ENCODE results near the gene CYSRT1.

The CYSRT1 gene

DNA sequence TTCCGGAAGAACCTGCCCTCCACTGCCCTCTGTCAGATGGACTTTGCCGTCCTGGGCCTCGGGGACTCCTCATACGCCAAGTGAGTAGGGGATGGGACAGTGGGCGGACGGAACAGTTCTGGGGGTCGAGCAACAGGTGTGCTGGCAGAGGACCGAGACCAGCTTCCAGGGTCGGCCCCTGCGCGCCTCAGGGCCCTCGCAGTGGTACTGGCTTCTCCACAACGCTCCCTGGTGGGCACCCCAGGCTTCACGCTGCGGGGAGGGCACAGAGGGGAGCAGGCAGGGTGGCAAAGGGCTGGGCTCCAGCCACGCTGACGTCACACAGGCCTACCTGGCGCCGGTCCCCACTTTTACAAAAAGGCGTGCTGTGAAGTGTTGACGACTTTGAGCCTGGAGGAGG lies 12.5 kb upstream of the CYSRT1 start:
- no peak for DNase-seq (ENCODE audit: low read depth)

DNA sequence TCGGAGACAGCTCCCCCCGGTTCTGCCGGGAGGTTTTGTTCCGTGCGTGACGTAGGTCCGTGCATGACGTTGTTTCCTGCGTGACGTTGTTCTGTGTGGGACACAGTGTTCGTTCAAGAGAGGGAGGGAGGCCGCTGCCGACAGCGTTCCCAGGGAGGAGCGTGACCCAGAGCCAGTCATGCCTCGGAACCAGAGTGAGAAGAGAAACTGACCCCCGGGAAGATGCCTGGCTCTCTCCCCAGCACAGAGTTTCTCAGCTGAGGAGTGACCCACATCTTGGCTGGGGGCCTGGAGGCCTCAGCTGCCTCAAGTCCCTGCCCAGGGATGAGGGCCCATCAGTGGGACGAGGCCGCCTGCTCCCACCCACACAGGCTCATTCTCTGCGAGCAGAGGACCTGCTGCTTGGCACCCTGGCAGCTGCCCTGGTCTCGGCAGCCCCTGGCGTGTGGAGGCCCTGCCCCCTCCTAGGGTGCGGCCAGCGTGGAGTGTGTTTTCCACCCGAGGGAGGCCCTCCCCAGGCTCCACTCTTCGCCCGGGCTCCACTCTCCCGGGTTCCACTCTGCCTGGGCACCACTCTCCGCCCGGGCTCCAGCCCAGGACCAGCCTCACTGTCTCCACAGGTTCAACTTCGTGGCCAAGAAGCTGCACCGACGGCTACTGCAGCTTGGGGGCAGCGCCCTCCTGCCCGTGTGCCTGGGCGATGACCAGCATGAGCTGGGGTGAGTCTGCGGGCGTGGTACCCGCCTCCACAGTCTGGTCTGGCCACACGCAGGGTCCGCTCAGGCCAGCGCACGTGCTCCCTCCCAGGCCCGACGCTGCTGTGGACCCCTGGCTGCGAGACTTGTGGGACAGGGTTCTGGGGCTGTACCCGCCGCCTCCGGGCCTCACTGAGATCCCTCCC lies 11.6 kb upstream of the CYSRT1 start:
- no peak for DNase-seq (ENCODE audit: low read depth)

DNA sequence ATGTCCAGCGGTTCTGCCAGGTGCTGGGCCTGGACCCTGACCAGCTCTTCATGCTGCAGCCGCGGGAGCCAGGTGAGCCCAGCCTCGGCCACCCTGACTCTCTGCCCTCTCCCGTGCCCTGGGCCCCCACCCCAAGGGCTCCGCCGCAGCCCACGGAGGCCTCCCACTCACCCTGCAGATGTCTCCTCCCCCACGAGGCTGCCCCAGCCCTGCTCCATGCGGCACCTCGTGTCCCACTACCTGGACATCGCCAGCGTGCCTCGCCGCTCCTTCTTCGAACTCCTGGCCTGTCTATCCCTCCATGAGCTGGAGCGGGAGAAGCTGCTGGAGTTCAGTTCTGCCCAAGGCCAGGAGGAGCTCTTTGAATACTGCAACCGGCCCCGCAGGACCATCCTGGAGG lies 10.4 kb upstream of the CYSRT1 start:
- DNase-seq (ENCODE audit: low read depth) = no peak

DNA sequence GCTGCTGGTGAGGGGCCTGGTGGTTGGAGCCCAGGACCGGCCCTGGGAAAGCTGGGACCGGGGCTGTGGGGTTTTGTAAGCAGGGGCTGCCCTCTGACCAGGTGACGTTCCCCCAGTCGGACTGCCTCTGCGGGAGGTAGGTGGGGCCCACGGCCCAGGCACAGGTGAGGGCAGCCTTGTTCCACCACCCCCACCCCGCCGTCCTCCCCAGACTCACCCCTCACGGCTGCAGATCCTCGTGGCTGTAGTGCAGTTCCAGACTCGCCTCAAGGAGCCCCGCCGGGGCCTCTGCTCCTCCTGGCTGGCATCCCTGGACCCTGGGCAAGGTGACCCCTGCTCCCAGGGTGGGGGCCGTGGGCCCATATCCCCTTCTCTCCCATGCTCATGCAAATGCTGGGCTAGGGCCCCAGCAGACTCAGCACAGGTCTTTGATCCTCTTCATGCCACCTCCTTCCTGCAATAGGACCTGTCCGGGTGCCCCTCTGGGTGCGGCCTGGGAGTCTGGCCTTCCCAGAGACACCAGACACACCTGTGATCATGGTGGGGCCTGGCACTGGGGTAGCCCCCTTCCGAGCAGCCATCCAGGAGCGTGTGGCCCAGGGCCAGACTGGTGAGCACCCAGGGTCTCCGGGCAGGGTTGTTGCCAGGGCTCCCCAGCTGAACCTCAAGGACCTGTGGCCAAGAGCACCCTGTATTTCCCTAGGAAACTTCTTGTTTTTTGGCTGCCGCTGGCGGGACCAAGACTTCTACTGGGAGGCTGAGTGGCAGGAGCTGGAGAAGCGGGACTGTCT lies 9.6 kb upstream of the CYSRT1 start:
- DNase-seq (ENCODE audit: low read depth) = no peak

DNA sequence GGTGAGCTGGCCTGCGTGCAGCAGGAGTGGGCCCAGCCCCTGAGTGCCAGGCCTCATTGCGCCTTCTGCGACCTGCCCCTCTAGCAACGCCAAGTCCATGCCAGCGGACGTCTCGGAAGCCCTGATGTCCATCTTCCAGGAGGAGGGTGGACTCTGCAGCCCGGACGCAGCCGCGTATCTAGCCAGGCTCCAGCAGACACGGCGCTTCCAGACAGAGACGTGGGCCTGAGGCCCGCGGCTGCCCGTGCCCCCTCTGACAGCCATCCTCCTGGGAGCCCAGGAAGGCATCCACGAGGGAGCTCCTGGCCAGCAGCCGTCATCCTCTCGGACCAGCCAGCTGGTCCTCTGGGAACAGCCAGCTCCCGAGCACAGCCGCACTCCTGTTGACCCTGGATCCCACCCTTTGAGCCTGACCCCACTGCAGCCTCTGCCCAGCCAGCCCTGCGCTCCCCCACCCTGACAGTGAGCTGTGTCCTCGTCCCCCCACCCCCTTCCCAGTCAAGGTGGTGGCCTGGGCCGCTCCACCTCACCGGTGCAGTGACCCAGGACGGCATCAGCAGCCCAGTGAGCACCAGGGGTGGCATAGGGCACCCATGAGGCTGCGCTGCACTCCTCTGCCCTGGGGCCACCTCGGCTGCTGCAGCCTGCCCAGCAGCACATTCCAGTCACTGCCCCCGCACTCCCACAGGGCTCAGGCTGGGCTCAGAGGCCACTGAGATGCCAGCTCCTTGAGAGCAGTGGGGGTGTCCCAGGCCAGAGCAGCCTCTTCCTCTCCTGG lies 8.6 kb upstream of the CYSRT1 start:
- DNase-seq (ENCODE audit: low read depth) = no peak

DNA sequence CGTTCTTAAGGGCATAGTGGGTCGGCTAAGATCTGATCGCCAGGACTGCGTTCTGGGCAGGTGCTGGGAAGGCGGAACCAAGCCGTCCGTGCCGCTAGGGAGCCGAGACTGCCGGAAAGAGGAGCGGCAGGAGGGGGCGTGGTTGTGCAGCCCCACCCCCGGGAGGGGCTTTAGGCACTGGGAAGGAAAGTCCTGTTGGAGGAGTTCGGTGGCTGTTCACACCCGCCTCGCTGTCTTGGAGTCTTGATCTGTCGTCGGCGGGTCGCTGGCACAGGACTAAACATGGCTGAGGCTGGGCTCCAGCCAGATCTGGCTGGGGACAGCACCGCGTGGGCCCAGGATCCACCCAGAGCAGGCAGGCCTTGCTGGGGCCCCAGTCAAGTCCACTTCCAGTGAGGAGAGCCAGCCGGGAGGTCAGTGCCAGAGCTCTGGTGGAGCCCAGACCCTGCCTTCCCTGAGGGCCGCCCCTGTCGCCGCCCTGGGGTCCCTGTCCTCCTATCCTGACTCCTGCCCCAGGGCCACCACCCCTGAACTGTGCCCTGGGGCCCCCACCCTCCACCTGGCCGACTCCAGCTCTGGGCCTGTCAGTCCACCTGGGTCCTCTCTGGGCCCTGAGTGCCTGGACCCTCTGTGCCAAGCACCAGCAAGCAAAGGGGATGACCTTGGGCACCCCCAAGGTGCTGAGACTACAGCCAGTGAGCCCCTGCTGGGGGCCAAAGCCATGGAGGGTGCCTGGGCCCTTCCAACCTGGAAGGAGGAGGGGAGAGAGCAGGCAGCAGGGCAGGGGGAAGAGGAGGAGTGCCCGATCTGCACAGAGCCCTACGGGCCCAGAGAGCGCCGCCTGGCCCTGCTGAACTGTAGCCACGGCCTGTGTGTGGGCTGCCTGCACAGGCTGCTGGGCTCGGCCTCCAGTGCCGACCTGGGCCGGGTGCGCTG lies 7.4 kb upstream of the CYSRT1 start:
- peak; percentile 53 for DNase-seq (ENCODE audit: low read depth)

DNA sequence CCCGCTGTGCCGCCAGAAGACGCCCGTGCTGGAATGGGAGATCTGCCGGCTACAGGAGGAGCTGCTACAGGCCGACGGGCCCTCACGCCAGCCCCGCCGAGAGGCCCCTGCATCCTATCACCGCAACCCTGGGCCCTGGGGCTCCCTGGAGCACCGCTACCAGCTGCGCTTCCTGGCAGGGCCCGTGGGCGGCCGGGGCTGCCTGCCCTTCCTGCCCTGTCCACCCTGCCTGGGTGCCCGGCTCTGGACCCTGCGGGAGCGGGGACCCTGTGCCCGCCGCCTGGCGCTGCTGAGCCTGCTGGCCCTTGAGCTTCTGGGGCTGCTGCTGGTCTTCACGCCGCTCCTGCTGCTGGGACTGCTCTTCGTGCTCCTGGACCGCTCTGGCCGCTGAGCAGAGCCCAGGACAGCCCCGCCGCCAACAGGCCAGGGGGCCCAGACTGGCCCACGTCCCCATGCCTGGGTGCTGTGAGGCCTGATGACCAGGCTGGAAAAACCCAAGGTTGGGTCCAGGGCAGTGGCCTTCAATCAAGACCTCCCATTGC lies 6.7 kb upstream of the CYSRT1 start:
- DNase-seq (ENCODE audit: low read depth) = no peak

DNA sequence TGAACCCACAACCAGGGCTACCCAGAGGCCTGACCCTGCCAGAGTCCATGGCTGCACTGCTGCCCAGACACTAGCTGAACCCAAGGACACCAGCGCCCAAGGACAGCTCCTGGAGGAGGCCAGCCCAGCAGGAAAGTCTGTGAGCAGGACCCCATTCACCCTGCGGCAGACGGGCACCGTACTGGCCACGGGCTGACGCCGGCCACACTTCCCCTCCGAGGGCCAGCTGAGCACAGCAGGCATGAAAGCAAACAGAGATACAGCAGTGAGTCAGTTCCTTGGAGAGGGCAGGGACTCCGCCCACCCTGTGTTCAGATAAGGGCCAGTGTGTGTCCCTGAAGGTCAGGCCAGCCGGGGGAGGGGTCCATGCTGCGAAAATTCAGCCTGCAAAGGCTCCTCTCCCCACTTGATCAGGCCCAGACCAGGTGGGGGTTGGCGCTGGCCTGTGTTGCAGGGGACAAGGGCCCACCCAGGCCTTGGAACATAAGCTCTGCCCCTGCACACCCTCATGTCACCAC lies 6.2 kb upstream of the CYSRT1 start:
- peak; percentile 78 for DNase-seq (ENCODE audit: low read depth)

DNA sequence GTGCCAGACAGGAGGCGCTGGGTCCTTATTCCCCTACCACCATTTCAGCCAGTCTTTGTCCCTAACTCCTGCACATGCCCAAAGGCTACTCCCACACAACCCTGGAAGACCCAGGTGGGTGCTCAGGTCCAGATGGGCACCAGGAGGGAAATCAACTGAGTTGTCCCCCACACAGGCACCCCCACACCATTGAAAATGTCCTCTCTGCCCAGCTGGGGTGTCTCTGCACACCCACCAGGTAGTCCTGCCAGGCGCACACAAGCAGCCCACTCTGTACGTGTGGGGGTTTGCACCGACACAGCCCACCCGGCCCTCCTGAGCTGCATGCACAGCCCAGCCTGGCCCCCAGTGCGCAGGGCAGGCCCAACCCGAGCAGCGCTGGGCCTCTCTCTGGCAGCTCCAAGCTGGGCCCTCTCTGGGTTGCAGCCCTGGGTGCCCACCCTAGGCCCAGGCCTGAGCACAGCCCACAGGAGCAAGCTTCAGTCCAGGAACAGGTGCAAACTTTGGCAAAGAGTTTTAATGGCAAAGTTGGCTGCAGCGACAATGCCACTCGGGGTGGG lies 5.1 kb upstream of the CYSRT1 start:
- DNase-seq (ENCODE audit: low read depth) = no peak

DNA sequence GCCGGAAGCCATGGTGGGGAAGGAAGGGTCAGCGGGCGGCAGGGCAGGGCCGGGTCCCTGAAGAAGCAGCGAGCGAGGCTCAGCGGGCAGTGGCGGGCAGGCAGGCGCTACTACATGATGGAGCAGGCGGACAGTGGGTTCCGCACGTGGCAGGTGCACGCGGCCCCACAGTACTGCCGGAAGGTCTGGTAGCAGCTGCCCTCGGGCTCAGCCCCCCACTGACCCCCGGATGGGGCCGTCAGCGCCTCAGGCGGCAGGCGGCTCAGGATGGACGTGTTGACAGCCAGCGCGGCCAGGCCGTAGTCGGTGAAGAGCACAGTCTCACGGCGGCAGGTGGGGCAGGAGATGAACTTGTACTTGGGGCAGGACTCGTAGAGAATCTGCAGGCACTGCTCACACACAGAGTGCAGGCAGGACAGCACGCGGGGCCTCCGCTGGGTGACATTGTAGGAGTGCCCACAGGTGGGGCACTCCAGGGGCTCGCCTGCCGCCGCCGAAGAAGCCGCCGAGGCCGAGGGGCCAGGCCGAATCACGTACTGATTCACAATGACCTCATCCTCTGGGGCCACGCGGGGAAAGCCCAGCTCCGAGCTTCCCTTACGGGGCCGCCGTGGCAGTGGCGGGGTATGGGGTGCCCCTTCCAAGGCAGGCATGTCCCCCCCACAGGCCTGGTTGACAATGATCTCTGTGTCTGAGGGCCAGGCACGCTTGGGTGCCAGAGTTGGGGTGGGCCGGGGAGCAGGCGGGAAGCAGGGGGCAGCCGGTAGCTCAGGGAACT lies 4.5 kb upstream of the CYSRT1 start:
- no peak for DNase-seq (ENCODE audit: low read depth)

DNA sequence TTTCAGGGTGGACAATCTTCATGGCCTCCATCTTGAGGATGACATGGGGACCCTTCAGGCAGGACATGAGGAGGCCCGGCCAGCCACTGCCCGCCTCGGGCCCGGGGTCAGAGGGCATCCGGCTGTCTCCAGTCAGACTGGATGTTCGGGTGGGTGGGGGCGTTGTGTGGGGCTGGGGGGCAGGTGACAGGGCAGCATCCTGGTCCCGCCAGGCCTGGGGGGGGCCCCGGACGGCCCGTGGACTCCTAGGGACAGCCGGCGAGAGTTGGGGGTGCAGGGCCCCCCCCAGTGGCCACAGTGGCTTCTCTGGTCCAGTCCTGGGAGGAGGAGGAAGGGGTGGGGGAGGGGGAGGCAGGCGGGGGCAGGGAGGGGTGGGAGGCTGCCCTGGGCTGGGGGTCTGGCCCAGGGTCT lies 3.9 kb upstream of the CYSRT1 start:
- no peak for DNase-seq (ENCODE audit: low read depth)

DNA sequence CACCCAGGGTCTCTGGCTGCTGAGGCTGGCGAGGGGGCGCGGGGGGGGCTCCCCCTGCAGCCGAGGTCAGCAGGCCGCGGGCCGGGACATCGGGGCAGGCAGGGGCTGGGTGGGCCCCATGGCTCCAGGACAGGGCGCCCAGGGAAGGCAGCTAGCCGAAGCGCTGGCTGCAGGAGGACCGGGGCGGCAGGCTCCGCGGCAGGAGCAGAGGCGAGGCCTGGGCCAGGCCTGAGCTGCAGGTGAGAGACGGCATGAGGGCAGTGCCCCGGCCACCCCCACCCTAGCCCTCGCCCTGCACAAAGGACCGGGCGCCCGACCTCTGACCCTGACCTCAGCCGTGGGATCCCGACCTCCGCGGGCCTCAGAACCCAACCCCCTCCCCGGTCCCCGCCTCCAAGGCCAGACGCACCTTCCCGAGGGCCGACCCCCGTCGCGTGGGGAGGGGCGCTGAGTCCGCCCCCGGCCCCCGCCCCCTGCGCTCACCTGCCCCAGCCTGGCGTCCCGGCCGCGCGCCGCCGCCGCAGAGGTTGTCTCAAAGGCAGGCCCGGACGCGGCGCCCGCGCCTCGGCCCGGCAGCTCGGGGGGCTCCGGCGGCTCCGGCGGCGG lies 3.4 kb upstream of the CYSRT1 start:
- no peak for DNase-seq (ENCODE audit: low read depth)

DNA sequence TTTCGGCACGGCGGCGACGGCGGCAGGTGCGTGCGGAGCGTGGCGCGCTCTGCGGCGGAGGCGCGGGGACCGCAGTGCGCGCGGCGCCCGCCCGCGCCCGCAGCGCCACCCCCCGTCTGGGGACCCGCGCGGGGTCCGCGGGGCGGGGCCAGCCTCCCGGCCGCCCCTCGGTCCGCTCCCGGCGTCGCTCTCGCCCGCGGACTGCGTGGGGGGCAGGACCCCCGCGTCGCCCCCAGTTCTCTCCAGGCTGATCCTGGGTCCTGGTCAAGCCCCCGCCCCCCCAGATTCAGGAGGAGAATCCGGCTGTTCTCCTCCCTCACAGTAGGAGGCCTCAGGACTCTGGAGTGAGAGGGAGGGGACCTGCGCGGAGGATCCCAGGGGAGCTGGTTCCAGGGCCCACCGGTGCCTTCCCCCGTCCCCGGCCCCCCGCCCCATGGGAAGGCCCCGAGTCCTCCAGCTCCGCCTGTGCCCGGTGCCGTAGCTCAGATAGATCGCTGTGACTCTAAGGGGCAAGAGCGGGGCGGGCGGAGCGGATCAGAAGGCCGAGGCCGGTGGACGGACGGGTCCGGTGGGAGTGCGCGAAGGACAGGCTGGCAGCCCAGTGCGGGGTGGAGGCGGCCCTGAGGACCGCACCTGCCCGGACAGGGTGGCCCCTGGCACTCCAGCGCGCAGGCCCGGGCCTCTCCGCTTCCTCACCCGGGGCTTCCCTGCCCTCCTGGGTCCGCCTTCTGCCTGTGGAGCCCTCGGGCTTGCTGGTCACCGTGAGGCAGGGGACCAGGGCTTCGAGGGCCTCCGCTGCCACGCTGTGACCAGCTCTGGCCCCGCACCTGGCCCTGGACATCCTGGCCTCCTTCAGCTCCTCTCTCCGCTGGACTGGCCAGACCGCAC lies 2.5 kb upstream of the CYSRT1 start, which contains the start of gene RNF208:
Gene RNF208 (minus strand): TSS at position 51 of the 888 bp plus-strand sequence. CDS start 1,028 bp downstream, outside the sequence.
- DNase-seq (ENCODE audit: low read depth) = no peak

DNA sequence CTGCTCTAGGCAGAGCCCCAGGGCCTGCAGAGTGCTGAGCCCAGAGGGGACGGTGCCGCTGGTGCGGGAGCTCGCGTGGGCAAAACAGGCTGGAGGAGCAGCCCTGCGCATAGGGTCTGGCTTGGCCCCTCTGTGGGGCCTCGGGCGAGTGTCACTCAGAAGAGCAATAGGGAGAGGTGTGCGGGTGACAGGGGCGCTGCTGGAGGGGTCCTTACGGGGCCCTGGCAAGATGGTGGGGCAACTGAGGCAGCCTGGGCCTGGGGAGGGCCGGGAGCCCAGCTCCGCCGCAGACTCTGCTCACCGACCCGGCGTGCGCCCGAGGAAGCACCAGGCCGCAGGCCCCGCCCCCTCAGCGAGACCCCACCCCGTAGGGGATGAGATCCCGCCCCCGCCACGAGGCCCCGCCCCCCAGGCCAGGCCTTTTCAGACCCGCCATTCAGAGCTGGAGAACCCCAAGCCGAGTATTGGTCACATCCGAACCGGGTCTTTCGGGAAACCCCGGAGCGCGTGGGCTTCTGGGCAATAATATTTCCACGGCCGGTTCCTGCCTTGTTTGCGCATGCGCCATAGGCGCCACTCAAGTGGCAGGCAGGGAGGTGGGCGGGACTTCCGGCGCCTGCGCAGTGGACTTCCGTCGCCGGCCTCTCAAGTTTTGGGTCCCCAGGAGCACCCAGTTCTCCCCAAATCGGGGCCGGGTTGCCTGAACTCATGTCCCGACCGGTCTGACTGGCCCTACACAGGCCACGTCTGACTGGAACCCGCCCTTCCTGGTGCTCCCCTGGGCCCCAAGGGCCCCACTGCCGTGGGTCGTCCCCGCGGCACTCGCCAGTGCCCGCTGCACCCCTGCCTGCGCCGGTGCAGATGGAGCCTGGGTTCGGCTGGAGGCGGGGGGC lies 1.6 kb upstream of the CYSRT1 start:
- peak; percentile 96 for DNase-seq (ENCODE audit: low read depth)

DNA sequence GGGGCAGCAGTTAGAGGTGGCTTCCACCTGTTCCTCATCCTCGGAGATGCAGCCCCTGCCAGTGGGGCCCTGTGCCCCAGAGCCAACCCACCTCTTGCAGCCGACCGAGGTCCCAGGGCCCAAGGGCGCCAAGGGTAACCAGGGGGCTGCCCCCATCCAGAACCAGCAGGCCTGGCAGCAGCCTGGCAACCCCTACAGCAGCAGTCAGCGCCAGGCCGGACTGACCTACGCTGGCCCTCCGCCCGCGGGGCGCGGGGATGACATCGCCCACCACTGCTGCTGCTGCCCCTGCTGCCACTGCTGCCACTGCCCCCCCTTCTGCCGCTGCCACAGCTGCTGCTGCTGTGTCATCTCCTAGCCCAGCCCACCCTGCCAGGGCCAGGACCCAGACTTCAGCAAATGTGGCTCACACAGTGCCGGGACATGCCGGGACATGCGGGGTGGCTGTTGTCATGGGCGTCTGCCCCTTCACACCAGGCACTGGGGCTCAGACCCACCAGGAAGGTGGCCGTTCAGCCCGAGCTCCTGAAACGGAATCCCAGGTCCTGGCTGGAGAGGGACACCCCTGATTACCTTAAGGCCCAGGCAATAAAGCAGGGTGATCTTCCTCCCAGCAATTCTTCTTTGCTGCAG lies 841 bp downstream of the CYSRT1 start:
- no peak for DNase-seq (ENCODE audit: low read depth)

DNA sequence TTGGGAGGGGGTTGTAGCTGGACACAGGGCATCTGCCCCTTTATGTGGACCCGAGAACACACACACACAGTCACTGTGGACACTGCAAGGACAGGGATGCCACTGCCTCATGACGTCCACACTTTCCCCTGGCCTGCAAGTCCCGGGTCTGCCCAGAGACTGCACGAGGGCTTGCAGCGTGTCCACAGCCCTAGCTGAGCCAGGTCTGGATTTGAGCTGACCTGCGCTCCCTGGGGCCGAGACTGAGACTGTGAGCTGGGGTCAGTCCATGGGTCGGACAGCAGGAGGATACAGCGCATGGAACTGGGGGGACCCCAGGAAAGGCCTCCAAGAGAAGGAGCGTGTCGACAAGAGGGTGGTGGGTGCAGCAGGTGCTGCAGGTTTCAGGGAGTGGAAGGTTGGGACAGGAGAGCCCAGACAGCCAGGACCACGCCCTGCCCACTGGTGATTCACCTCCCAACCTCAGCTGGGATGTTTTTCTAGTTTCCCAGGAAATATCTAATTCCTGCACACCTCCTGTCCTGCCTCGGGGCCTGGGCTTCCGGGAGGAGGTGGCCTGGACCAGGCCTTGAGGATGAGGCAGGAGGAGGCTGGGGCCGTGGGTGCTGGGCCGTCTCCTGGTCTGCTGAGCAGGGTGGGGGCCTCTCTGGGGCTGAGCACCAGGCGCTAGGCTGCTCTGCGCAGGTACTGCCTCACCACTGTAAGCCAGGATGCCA lies 1.5 kb downstream of the CYSRT1 start:
- no peak for DNase-seq (ENCODE audit: low read depth)
